GM18517 (cell line): Measurements from ENCODE around the gene PLEKHG7.
"Not testable (repeated sequence)": the region's sequence is repeated elsewhere in the genome, so short reads cannot be mapped to it uniquely, and the experiment has no call there.

ENCODE experiments used
- ATAC-seq: cut with Tn5 transposase; IDR thresholded peaks from one replicate; pipeline ENCODE4 v1.9.1; 2021; ENCODE audit warnings: mild to moderate bottlenecking, moderate library complexity; ENCODE audit not compliant: unreplicated experiment

The PLEKHG7 gene

GRCh38 chr12:92745856-92746550 is 43.2 kb downstream of the PLEKHG7 start:
- no peak for ATAC-seq

- no peak for ATAC-seq
Measured at GRCh38 chr12:92747151-92747550, 44.4 kb downstream of the PLEKHG7 start.

- ATAC-seq = not testable (repeated sequence)
Measured at GRCh38 chr12:92749691-92750090, 46.9 kb downstream of the PLEKHG7 start.

- no peak for ATAC-seq
Measured at GRCh38 chr12:92753976-92754885, 51.4 kb downstream of the PLEKHG7 start.

GRCh38 chr12:92756898-92757596 is 54.3 kb downstream of the PLEKHG7 start:
- ATAC-seq = no peak

GRCh38 chr12:92757597-92758121 is 54.9 kb downstream of the PLEKHG7 start:
- no peak for ATAC-seq

GRCh38 chr12:92759634-92760268 is 57.0 kb downstream of the PLEKHG7 start:
- ATAC-seq = no peak

GRCh38 chr12:92762773-92763172 is 60.0 kb downstream of the PLEKHG7 start:
- no peak for ATAC-seq

- no peak for ATAC-seq
Measured at GRCh38 chr12:92764831-92765230, 62.0 kb downstream of the PLEKHG7 start.

- ATAC-seq = no peak
Measured at GRCh38 chr12:92765871-92766270, 63.1 kb downstream of the PLEKHG7 start.

- ATAC-seq = peak; percentile 90
Measured at GRCh38 chr12:92769124-92769901, 66.5 kb downstream of the PLEKHG7 start.

GRCh38 chr12:92771001-92771400 is 68.2 kb downstream of the PLEKHG7 start:
- ATAC-seq = no peak

- no peak for ATAC-seq
Measured at GRCh38 chr12:92775416-92775815, 72.6 kb downstream of the PLEKHG7 start.

GRCh38 chr12:92778525-92778924 is 75.7 kb downstream of the PLEKHG7 start:
- no peak for ATAC-seq

GRCh38 chr12:92779902-92780301 is 77.1 kb downstream of the PLEKHG7 start:
- ATAC-seq = no peak

- no peak for ATAC-seq
Measured at GRCh38 chr12:92784356-92784755, 81.6 kb downstream of the PLEKHG7 start.

GRCh38 chr12:92784797-92785562 is 82.2 kb downstream of the PLEKHG7 start:
- ATAC-seq = peak; percentile 94

GRCh38 chr12:92785563-92785950 is 82.8 kb downstream of the PLEKHG7 start:
- no peak for ATAC-seq

GRCh38 chr12:92786045-92786444 is 83.3 kb downstream of the PLEKHG7 start:
- no peak for ATAC-seq
